ENCODE data around the gene TMEM37. TPM values are rescaled to one million over a fixed set of nuclear protein-coding genes. Genes with fewer than 3 reads are reported as not detected.

TMEM37 gene
- total and polyA plus RNA-seq, 4 experiments from 2014 or later: 0.44 TPM; not detected in 3

GRCh38 chr2:119419803-119420508, 11.7 kb upstream of the TMEM37 start:
- H3K9me3 ChIP-seq (ENCODE audit: control insufficient read depth in 1 of 2, low read length in 2 of 2): no peaks in the 10 kb centered on the region
- no peaks in the 10 kb centered on the region for H3K4me1 Mint-ChIP-seq
- H3K27ac Mint-ChIP-seq: no peak overlapping the region
- ChIA-PET POLR2A (ENCODE audit: partially characterized antibody) (no interaction called here), CTCF (ENCODE audit: partially characterized antibody) (no interaction called here)
- no peaks in the 10 kb centered on the region for H3K36me3 ChIP-seq (ENCODE audit: insufficient read depth, low read length)
- H3K27me3 ChIP-seq (ENCODE audit: insufficient read depth, low read length): no peaks in the 10 kb centered on the region
- intact Hi-C loops (cut with micrococcal nuclease): no loop called here
- no peaks in the 10 kb centered on the region for H3K36me3 Mint-ChIP-seq
- DNase-seq: no peak
- no peak overlapping the region for H3K27ac ChIP-seq (ENCODE audit: low read depth, low read length)
- H3K4me1 ChIP-seq (ENCODE audit: insufficient read depth, low read length): no peaks in the 10 kb centered on the region
- no peak overlapping the region for H3K4me3 ChIP-seq (ENCODE audit: low read length in 2 of 2)
- peaks cover 20 to 31% of the 10 kb centered on the region in 2 donors for H3K27me3 Mint-ChIP-seq
- H3K9me3 Mint-ChIP-seq: peaks cover 0 to 5% (median 0%) of the 10 kb centered on the region in 8 donors
- H3K4me3 Mint-ChIP-seq: no peak overlapping the region

GRCh38 chr2:119421304-119421703, 10.3 kb upstream of the TMEM37 start:
- Histone ChIP-seq H3K27me3 (ENCODE audit: insufficient read depth, low read length) (no peaks in the 10 kb centered on the region), H3K9me3 (ENCODE audit: control insufficient read depth in 1 of 2, low read length in 2 of 2) (no peaks in the 10 kb centered on the region), H3K4me1 (ENCODE audit: insufficient read depth, low read length) (no peaks in the 10 kb centered on the region), H3K36me3 (ENCODE audit: insufficient read depth, low read length) (no peaks in the 10 kb centered on the region), H3K4me3 (ENCODE audit: low read length in 2 of 2) (no peak overlapping the region), H3K27ac (ENCODE audit: low read depth, low read length) (no peak overlapping the region)
- DNase-seq: no peak
- ChIA-PET CTCF (ENCODE audit: partially characterized antibody) (no interaction called here), POLR2A (ENCODE audit: partially characterized antibody) (no interaction called here)
- peaks cover 27 to 35% of the 10 kb centered on the region in 2 donors for H3K27me3 Mint-ChIP-seq
- H3K4me1 Mint-ChIP-seq: no peaks in the 10 kb centered on the region
- intact Hi-C loops (cut with micrococcal nuclease): no loop called here
- H3K4me3 Mint-ChIP-seq: no peak overlapping the region
- no peaks in the 10 kb centered on the region for H3K36me3 Mint-ChIP-seq
- no peak overlapping the region for H3K27ac Mint-ChIP-seq
- H3K9me3 Mint-ChIP-seq: peaks cover 0 to 5% (median 0%) of the 10 kb centered on the region in 8 donors

DNA sequence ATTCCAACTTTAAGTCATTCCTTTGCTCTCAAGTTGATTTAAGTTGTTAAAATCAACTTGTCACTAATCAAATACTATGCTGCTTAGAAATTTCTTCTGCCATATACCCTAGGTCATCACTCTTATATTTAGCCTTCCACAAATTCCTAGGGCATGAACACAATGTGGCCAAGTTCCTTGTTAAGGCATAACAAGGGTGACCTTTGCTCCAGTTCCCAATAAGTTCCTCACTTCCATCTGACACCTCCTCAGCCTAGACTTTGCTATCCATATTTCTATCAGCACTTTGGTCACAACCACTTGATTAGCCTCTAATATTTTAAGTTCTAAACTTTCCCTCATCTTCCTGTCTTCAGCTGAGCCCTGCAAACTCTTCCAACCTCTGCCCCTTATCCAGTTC, 9.9 kb upstream of the TMEM37 start:
- intact Hi-C loops (cut with micrococcal nuclease): no loop called here
- Histone ChIP-seq H3K4me1 (ENCODE audit: insufficient read depth, low read length) (no peaks in the 10 kb centered on the region), H3K36me3 (ENCODE audit: insufficient read depth, low read length) (no peaks in the 10 kb centered on the region), H3K4me3 (ENCODE audit: low read length in 2 of 2) (no peak overlapping the region), H3K9me3 (ENCODE audit: control insufficient read depth in 1 of 2, low read length in 2 of 2) (no peaks in the 10 kb centered on the region), H3K27me3 (ENCODE audit: insufficient read depth, low read length) (no peaks in the 10 kb centered on the region), H3K27ac (ENCODE audit: low read depth, low read length) (no peak overlapping the region)
- H3K9me3 Mint-ChIP-seq: peaks cover 0 to 5% (median 0%) of the 10 kb centered on the region in 8 donors
- peaks cover 31 to 38% of the 10 kb centered on the region in 2 donors for H3K27me3 Mint-ChIP-seq
- POLR2A ChIA-PET (ENCODE audit: partially characterized antibody): no interaction called here
- H3K4me1 Mint-ChIP-seq: no peaks in the 10 kb centered on the region
- no peak overlapping the region for H3K27ac Mint-ChIP-seq
- CTCF ChIA-PET (ENCODE audit: partially characterized antibody): no interaction called here
- H3K36me3 Mint-ChIP-seq: no peaks in the 10 kb centered on the region
- no peak for DNase-seq
- no peak overlapping the region for H3K4me3 Mint-ChIP-seq

DNA sequence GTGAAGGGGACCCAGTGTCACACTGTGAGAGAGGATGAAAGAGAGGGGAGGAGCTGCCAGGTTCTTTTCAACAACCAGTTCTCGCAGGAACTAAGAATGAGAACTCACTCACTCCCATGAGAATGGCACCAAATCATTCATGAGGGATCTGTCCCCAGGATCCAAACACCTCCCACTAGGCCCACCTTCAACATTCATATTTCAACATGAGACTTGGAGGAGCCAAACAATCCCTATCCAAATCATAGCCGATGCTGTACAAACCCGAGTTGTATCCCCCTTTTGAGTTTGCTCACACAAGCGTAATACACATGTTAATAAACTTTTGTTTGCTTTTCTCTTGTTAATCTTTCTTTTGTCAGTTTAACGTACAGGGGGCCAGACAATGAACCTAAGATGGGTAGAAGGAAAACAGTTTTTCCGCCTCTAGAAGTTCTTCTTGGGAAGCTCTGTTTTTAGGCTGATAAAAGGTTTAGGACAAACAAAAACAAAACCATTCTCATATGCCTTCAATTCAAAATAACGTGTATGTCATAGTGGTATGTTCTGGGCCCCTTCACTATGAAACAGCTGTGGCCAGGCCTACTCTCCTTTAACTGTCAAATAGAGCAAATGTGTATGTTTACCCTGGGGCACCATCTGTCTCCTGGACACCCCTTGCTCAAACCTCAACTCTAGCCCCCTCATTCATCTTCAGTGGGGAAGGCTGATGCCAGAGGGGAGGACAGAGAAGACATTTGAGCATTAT, 9.1 kb upstream of the TMEM37 start:
- no peaks in the 10 kb centered on the region for H3K36me3 Mint-ChIP-seq
- no peaks in the 10 kb centered on the region for H3K36me3 ChIP-seq (ENCODE audit: insufficient read depth, low read length)

GRCh38 chr2:119423108-119423444, 8.6 kb upstream of the TMEM37 start:
- Mint-ChIP-seq H3K27ac (no peak overlapping the region), H3K36me3 (no peaks in the 10 kb centered on the region), H3K4me1 (no peaks in the 10 kb centered on the region), H3K27me3 (peaks cover 39 to 41% of the 10 kb centered on the region in 2 donors), H3K4me3 (no peak overlapping the region), H3K9me3 (peaks cover 0 to 5% (median 0%) of the 10 kb centered on the region in 8 donors)
- CTCF ChIA-PET (ENCODE audit: partially characterized antibody): no interaction called here
- Histone ChIP-seq H3K4me3 (ENCODE audit: low read length in 2 of 2) (no peak overlapping the region), H3K27ac (ENCODE audit: low read depth, low read length) (no peak overlapping the region), H3K36me3 (ENCODE audit: insufficient read depth, low read length) (no peaks in the 10 kb centered on the region), H3K4me1 (ENCODE audit: insufficient read depth, low read length) (no peaks in the 10 kb centered on the region), H3K9me3 (ENCODE audit: control insufficient read depth in 1 of 2, low read length in 2 of 2) (no peaks in the 10 kb centered on the region), H3K27me3 (ENCODE audit: insufficient read depth, low read length) (no peaks in the 10 kb centered on the region)
- no peak for DNase-seq
- POLR2A ChIA-PET (ENCODE audit: partially characterized antibody): no interaction called here
- intact Hi-C loops (cut with micrococcal nuclease): no loop called here

More for the DNA sequence above, 9.1 kb upstream of the TMEM37 start:
- CTCF ChIA-PET (ENCODE audit: partially characterized antibody): no interaction called here
- POLR2A ChIA-PET (ENCODE audit: partially characterized antibody): no interaction called here
- H3K9me3 ChIP-seq (ENCODE audit: control insufficient read depth in 1 of 2, low read length in 2 of 2): no peaks in the 10 kb centered on the region
- peaks cover 0 to 5% (median 0%) of the 10 kb centered on the region in 8 donors for H3K9me3 Mint-ChIP-seq
- H3K27me3 ChIP-seq (ENCODE audit: insufficient read depth, low read length): no peaks in the 10 kb centered on the region
- H3K4me1 ChIP-seq (ENCODE audit: insufficient read depth, low read length): no peaks in the 10 kb centered on the region
- peaks cover 34 to 39% of the 10 kb centered on the region in 2 donors for H3K27me3 Mint-ChIP-seq
- no peak for DNase-seq
- intact Hi-C loops (cut with micrococcal nuclease): no loop called here
- H3K27ac ChIP-seq (ENCODE audit: low read depth, low read length): no peak overlapping the region
- H3K4me3 ChIP-seq (ENCODE audit: low read length in 2 of 2): no peak overlapping the region
- no peak overlapping the region for H3K4me3 Mint-ChIP-seq
- H3K27ac Mint-ChIP-seq: no peak overlapping the region
- no peaks in the 10 kb centered on the region for H3K4me1 Mint-ChIP-seq

DNA sequence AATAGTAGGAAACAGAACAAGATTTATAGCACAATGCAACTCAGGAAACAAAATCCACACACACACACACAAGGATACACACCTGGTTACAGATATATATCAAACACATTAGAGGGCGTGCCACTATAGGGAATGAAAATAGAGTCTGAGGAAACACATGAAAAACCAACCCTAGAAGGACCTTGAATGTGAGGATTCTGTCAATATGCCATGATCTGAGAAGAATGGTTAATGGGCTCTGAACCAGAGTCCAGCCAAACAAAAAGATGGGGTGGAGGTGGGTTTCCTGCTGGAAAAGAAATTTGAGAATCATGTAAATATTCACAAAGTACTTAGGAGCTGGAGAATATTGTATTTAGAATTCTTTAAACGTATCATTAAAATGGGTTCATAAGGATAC, 7.8 kb upstream of the TMEM37 start:
- ChIA-PET POLR2A (ENCODE audit: partially characterized antibody) (no interaction called here), CTCF (ENCODE audit: partially characterized antibody) (no interaction called here)
- Histone ChIP-seq H3K4me1 (ENCODE audit: insufficient read depth, low read length) (no peaks in the 10 kb centered on the region), H3K4me3 (ENCODE audit: low read length in 2 of 2) (no peak overlapping the region), H3K9me3 (ENCODE audit: control insufficient read depth in 1 of 2, low read length in 2 of 2) (no peaks in the 10 kb centered on the region), H3K27ac (ENCODE audit: low read depth, low read length) (no peak overlapping the region), H3K36me3 (ENCODE audit: insufficient read depth, low read length) (no peaks in the 10 kb centered on the region), H3K27me3 (ENCODE audit: insufficient read depth, low read length) (no peaks in the 10 kb centered on the region)
- intact Hi-C loops (cut with micrococcal nuclease): no loop called here
- no peak for DNase-seq
- Mint-ChIP-seq H3K27me3 (peaks cover 44 to 45% of the 10 kb centered on the region in 2 donors), H3K36me3 (no peaks in the 10 kb centered on the region), H3K27ac (no peak overlapping the region), H3K4me1 (no peaks in the 10 kb centered on the region), H3K9me3 (peaks cover 0 to 5% (median 0%) of the 10 kb centered on the region in 8 donors), H3K4me3 (no peak overlapping the region)

DNA sequence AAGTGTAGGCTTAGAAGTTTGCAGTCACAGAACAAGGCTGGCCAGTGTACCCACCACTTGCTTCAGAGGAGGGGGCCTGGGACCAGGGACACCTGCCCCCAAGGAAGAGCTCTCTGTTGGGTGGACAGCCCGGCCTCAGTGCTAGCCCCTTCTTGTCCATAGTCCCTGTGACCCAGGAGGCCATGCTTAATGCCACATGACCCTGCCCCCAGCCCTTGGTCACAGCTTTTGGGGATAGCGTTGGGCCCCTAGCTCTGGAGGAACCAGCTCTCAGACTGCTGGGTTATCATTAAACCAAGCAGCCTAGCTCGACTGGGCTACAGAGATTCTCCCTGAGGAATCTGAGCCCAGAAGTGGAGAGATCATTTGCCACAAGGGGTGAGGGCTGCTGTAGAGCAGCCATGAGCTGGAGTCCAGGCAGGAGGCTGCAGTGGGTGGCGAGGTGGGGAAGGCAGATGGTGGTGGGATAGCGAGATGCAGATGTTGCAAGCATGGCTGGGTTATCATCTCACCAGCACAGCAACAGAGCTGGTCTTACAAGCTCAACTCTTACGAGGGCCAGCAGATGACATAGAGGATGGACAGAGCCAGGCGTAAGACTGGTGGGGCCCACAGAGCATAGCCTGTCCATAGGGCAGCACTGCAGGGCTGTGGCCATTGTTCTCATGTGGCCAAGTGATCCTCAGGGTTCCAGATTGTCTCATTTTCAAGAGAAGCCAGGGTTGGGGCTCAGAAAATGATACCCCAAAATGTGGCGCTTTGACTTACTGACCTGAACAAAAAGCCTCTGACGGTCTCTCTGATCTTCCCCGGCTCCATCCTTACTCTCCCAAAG, 7.2 kb upstream of the TMEM37 start:
- ChIA-PET CTCF (ENCODE audit: partially characterized antibody) (no interaction called here), POLR2A (ENCODE audit: partially characterized antibody) (no interaction called here)
- no peak overlapping the region for H3K4me3 Mint-ChIP-seq
- DNase-seq: no peak
- peaks cover 0 to 4% (median 0%) of the 10 kb centered on the region in 8 donors for H3K9me3 Mint-ChIP-seq
- no peaks in the 10 kb centered on the region for H3K4me1 ChIP-seq (ENCODE audit: insufficient read depth, low read length)
- no peak overlapping the region for H3K27ac Mint-ChIP-seq
- peaks cover 42 to 51% of the 10 kb centered on the region in 2 donors for H3K27me3 Mint-ChIP-seq
- no peaks in the 10 kb centered on the region for H3K4me1 Mint-ChIP-seq
- intact Hi-C loops (cut with micrococcal nuclease): no loop called here
- H3K9me3 ChIP-seq (ENCODE audit: control insufficient read depth in 1 of 2, low read length in 2 of 2): no peaks in the 10 kb centered on the region
- no peak overlapping the region for H3K4me3 ChIP-seq (ENCODE audit: low read length in 2 of 2)
- H3K36me3 Mint-ChIP-seq: no peaks in the 10 kb centered on the region
- no peaks in the 10 kb centered on the region for H3K27me3 ChIP-seq (ENCODE audit: insufficient read depth, low read length)
- H3K36me3 ChIP-seq (ENCODE audit: insufficient read depth, low read length): no peaks in the 10 kb centered on the region
- H3K27ac ChIP-seq (ENCODE audit: low read depth, low read length): no peak overlapping the region
